Gastroesophageal sphincter (tissue), 4 donors: ENCODE measurements around the gene ACSS3. TPM values are rescaled to one million over a fixed set of nuclear protein-coding genes. Genes with fewer than 3 reads are reported as not detected.

ENCODE experiments used
- ATAC-seq: fragments of 150-250 bp; one replicate; pipeline ENCODE4 v1.9.1; 2016; ENCODE audit warnings: mild to moderate bottlenecking, moderate library complexity
- H3K27ac ChIP-seq, 4 donors: fragments of 200-600 bp; sonication (generic) in 3 of 4; 1 replicate in 3 of 4; 2 replicates in 1 of 4; pipeline ENCODE4 v1.5.1; 2016 to 2019
- H3K27me3 ChIP-seq: fragments of 200-600 bp; sonication (generic); one replicate; pipeline ENCODE4 v1.5.1; 2019
- H3K36me3 ChIP-seq, 2 donors: fragments of 200-600 bp; sonication (generic); one replicate each; pipeline ENCODE4 v1.5.1; 2019; ENCODE audit warnings: control low read depth in 1 of 2
- H3K4me1 ChIP-seq, 3 donors: fragments of 200-600 bp; sonication (generic); 1 replicate in 2 of 3; 2 replicates in 1 of 3; pipeline ENCODE4 v1.5.1; 2016 to 2019; ENCODE audit warnings: control low read depth in 2 of 3
- H3K4me3 ChIP-seq, 2 donors: fragments of 200-600 bp; sonication (generic); one replicate each; pipeline ENCODE4 v1.5.1; 2019; ENCODE audit warnings: mild to moderate bottlenecking in 1 of 2, moderate library complexity in 1 of 2
- H3K9me3 ChIP-seq, 3 donors: fragments of 200-600 bp; sonication (generic); one replicate each; pipeline ENCODE4 v1.5.1; 2017 to 2019; ENCODE audit warnings: control low read depth in 2 of 3
- EP300 ChIP-seq: sonication (generic); formaldehyde crosslinking; IDR thresholded peaks from one replicate; pipeline ENCODE4 v1.6.1; 2017; ENCODE audit warnings: antibody characterized with exemption, mild to moderate bottlenecking
- POLR2A ChIP-seq, 2 donors: fragments of 450-650 bp; IDR thresholded peaks; one replicate each; pipeline ENCODE4 v1.6.1; 2017; ENCODE audit warnings: antibody characterized with exemption in 2 of 2, mild to moderate bottlenecking in 2 of 2, moderate library complexity in 1 of 2
- POLR2AphosphoS5 ChIP-seq: sonication (generic); formaldehyde crosslinking; IDR thresholded peaks from one replicate; pipeline ENCODE4 v1.6.1; 2017; ENCODE audit warnings: antibody characterized with exemption
- WGBS, 2 donors: methylation state at CpG; one replicate each; pipeline ENCODE4 v1.1.5; 2018; ENCODE audit warnings: low coverage in 1 of 2; 5-methylcytosine and 5-hydroxymethylcytosine counted together
- total RNA-seq, 4 donors: library from RNA; depleted of rRNA; stranded (reverse); fragments of >200 nt; gene quantifications; one replicate each; pipeline ENCODE4 v1.1.0, GENCODE V29; 2016
- TF ChIP-seq, protein P1 (sequence below), 4 experiments: fragments of 200-600 bp in 2 of 4; fragments of 450-650 bp in 2 of 4; sonication (generic) in 1 of 4; IDR thresholded peaks; one replicate each; pipeline ENCODE4 v1.5.1; 2017 to 2019; ENCODE audit warnings: antibody characterized with exemption in 4 of 4, mild to moderate bottlenecking in 2 of 4, moderate library complexity in 2 of 4

The ACSS3 gene
- total RNA-seq, 4 donors from 2014 or later: 6.8 to 19.0 (median 13.5) TPM

DNA sequence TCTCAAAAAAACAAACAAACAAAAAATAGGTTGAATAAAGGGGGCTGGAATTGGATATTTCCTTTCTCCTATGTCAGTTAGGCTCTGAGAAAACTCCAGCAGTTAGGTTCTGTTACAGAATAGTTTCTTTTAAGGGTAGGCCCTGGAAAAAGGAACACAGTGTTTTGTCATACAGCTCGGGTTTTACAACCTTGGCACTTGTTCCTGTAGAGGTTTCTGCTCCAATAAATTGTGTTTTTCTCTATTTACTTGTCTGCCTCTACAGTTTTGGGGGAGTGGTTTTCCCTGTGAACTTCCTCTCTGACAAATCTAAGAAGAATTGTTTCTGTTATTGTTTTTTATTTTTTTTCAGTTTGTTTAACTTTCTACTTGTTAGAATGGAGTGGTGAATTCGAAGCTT is 167.6 kb downstream of the ACSS3 start:
- Histone ChIP-seq H3K4me3 (no peak overlapping the region), H3K36me3 (no peaks in the 10 kb centered on the region), H3K27ac (no peak overlapping the region), H3K9me3 (no peaks in the 10 kb centered on the region), H3K4me1 (no peaks in the 10 kb centered on the region), H3K27me3 (no peaks in the 10 kb centered on the region)
- 37 to 54% methylated on average over 2 of the region's 2 CpGs for WGBS, 2 donors
- TF ChIP-seq POLR2A (IDR thresholded peaks at IDR 0.05): no peak
- TF ChIP-seq EP300: no peak
- no peak for TF ChIP-seq POLR2AphosphoS5
- TF ChIP-seq, protein P1, sequence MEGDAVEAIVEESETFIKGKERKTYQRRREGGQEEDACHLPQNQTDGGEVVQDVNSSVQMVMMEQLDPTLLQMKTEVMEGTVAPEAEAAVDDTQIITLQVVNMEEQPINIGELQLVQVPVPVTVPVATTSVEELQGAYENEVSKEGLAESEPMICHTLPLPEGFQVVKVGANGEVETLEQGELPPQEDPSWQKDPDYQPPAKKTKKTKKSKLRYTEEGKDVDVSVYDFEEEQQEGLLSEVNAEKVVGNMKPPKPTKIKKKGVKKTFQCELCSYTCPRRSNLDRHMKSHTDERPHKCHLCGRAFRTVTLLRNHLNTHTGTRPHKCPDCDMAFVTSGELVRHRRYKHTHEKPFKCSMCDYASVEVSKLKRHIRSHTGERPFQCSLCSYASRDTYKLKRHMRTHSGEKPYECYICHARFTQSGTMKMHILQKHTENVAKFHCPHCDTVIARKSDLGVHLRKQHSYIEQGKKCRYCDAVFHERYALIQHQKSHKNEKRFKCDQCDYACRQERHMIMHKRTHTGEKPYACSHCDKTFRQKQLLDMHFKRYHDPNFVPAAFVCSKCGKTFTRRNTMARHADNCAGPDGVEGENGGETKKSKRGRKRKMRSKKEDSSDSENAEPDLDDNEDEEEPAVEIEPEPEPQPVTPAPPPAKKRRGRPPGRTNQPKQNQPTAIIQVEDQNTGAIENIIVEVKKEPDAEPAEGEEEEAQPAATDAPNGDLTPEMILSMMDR (IDR thresholded peaks at IDR 0.05): no peak
- ATAC-seq: no peak

DNA sequence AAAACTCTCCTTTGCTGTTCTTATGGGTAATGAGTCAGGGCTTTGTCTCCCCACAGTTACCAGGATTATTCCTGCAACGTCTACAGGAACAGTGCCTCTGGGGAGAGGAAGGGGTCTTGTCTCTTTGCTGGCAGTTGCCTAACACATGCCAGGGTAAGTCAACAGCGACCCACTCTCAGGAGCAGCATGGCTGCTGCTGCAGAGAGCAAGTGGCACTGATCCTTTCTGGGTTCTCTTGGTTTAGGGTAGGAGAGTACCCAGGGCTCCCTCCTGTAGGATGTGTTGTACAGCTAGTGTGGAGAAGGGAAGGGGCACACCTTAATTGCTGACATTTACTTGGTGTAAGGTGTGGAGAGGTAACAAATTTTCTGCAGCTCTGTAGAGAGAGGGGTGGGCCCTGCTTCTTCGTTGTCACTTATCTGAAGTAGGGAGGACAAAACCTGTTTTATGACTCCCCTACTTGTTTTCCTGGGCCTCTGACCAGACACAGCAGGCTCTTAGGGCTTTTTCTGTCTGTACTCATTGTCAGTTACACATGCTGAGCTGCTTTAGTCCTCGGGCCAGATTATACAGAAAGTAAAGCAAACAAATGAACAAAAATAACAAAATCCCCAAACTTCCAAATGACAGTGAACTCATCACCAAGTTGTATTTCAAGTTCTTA is 168.2 kb downstream of the ACSS3 start:
- no peak for ATAC-seq
- H3K4me1 ChIP-seq: no peaks in the 10 kb centered on the region
- WGBS, 2 donors: 38 to 52% methylated on average over 2 to 4 of the region's 4 CpGs
- no peaks in the 10 kb centered on the region for H3K27me3 ChIP-seq
- no peak overlapping the region for H3K4me3 ChIP-seq
- no peaks in the 10 kb centered on the region for H3K9me3 ChIP-seq
- H3K36me3 ChIP-seq: no peaks in the 10 kb centered on the region
- H3K27ac ChIP-seq: no peak overlapping the region
- TF ChIP-seq, protein P1 (IDR thresholded peaks at IDR 0.05): no peak
- no peak for TF ChIP-seq POLR2AphosphoS5
- TF ChIP-seq EP300: no peak
- no peak for TF ChIP-seq POLR2A (IDR thresholded peaks at IDR 0.05)

DNA sequence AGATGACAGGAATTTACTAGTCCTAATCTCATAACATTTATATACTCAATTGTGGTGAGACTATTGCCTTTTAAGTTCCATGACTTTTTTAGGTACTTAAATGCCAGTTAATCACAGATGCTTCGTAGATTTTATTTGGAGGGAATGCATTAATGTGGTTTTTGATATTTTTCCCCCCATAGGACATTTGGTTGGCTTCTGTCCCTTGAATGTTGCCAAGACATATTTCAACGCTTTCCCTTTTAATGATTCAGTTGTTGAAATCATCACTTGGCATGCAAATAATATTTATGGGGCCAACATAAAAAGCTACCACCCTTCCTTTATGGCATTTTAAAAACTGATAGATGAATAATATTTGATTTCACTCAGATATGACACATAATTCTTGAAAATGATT is 172.1 kb downstream of the ACSS3 start:
- Histone ChIP-seq H3K27me3 (no peaks in the 10 kb centered on the region), H3K4me1 (no peaks in the 10 kb centered on the region), H3K9me3 (no peaks in the 10 kb centered on the region), H3K27ac (no peak overlapping the region), H3K36me3 (no peaks in the 10 kb centered on the region), H3K4me3 (no peak overlapping the region)
- TF ChIP-seq POLR2AphosphoS5 (no peak), EP300 (no peak), POLR2A (IDR thresholded peaks at IDR 0.05) (no peak)
- TF ChIP-seq, protein P1 (IDR thresholded peaks at IDR 0.05): no peak
- 38 to 39% methylated on average over 2 of the region's 2 CpGs for WGBS, 2 donors
- no peak for ATAC-seq

DNA sequence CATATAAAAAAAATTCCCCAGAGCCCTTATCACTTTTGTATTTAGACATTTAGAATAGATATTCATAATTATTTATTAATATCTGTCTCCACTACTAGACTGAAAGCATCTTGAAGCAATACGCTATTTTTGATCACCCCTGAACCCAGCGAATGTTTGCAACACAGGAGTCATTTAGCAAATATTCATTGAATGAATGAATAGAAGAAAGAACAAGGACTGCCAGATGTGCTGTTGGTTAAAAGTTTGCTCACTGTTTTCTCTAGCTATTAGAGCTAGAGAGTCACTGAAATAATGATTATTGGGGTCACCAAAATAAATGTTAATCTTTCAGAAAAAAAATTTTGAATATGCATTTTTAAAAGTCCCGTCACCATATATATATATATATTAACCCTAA is 174.3 kb downstream of the ACSS3 start:
- Histone ChIP-seq H3K36me3 (no peaks in the 10 kb centered on the region), H3K4me1 (no peaks in the 10 kb centered on the region), H3K9me3 (no peaks in the 10 kb centered on the region), H3K27ac (no peak overlapping the region), H3K4me3 (no peak overlapping the region), H3K27me3 (no peaks in the 10 kb centered on the region)
- TF ChIP-seq EP300 (no peak), POLR2A (IDR thresholded peaks at IDR 0.05) (no peak), POLR2AphosphoS5 (no peak)
- TF ChIP-seq, protein P1 (IDR thresholded peaks at IDR 0.05): no peak
- no peak for ATAC-seq
- 82 to 83% methylated on average over 3 of the region's 3 CpGs for WGBS, 2 donors

DNA sequence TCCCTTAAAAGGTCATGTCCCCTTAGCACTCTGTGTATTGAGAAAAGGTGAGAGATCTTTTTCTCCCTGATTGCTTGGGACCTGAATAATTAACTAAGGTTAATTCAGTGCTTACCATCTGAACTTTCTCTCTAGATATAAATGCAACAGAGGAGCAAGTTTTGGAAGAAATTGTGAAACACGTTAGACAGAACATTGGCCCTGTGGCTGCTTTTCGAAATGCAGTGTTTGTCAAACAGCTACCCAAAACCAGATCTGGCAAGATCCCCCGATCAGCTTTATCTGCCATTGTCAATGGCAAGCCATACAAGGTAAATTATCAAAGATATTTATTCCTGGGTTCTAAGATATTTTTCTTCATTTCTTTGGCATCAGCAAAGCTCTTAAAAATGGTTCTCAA is 175.5 kb downstream of the ACSS3 start:
- TF ChIP-seq POLR2AphosphoS5 (no peak), POLR2A (IDR thresholded peaks at IDR 0.05) (no peak), EP300 (no peak)
- TF ChIP-seq, protein P1 (IDR thresholded peaks at IDR 0.05): no peak
- Histone ChIP-seq H3K4me3 (no peak overlapping the region), H3K4me1 (no peaks in the 10 kb centered on the region), H3K9me3 (no peaks in the 10 kb centered on the region), H3K27ac (no peak overlapping the region), H3K27me3 (no peaks in the 10 kb centered on the region), H3K36me3 (no peaks in the 10 kb centered on the region)
- WGBS, 2 donors: 75 to 86% methylated on average over 3 of the region's 3 CpGs
- ATAC-seq: no peak
